CD4-positive, alpha-beta T cell treated with Interleukin-10 for 1 hour (primary cell): Measurements from ENCODE around the gene ZNF644.

Source experiments
- DNase-seq: peaks from one replicate; pipeline ENCODE4 v3.0.0-alpha.2; 2020

The ZNF644 gene

GRCh38 chr1:91020967-91021685 lies 709 bp downstream of the ZNF644 start:
- peak; percentile 85 for DNase-seq

- no peak for DNase-seq
Observed at GRCh38 chr1:91020486-91020885, 1.3 kb downstream of the ZNF644 start.

GRCh38 chr1:91018006-91018405 lies 3.8 kb downstream of the ZNF644 start:
- peak; percentile 27 for DNase-seq

GRCh38 chr1:91015794-91016550 lies 5.9 kb downstream of the ZNF644 start:
- no peak for DNase-seq

GRCh38 chr1:91015358-91015780 lies 6.5 kb downstream of the ZNF644 start:
- DNase-seq, result no peak

- DNase-seq, result no peak
Observed at GRCh38 chr1:91014475-91014874, 7.4 kb downstream of the ZNF644 start.

GRCh38 chr1:91013302-91013701 lies 8.5 kb downstream of the ZNF644 start:
- no peak for DNase-seq

- no peak for DNase-seq
Observed at GRCh38 chr1:91012196-91012595, 9.6 kb downstream of the ZNF644 start.

- no peak for DNase-seq
Observed at GRCh38 chr1:91011726-91012125, 10.1 kb downstream of the ZNF644 start.

- DNase-seq, result no peak
Observed at GRCh38 chr1:91007827-91008226, 14.0 kb downstream of the ZNF644 start.

GRCh38 chr1:91007092-91007491 lies 14.7 kb downstream of the ZNF644 start:
- no peak for DNase-seq

GRCh38 chr1:91006113-91006908 lies 15.5 kb downstream of the ZNF644 start:
- DNase-seq, result no peak

GRCh38 chr1:91005285-91005684 lies 16.6 kb downstream of the ZNF644 start:
- DNase-seq, result no peak

- no peak for DNase-seq
Observed at GRCh38 chr1:91004145-91004544, 17.7 kb downstream of the ZNF644 start.

GRCh38 chr1:90996742-90997413 lies 25.0 kb downstream of the ZNF644 start:
- DNase-seq, result no peak

- DNase-seq, result no peak
Observed at GRCh38 chr1:90995311-90995894, 26.4 kb downstream of the ZNF644 start.

- DNase-seq, result no peak
Observed at GRCh38 chr1:90994461-90994860, 27.4 kb downstream of the ZNF644 start.

- no peak for DNase-seq
Observed at GRCh38 chr1:90993245-90993644, 28.6 kb downstream of the ZNF644 start.

GRCh38 chr1:90990779-90991178 lies 31.1 kb downstream of the ZNF644 start:
- DNase-seq, result no peak

- DNase-seq, result no peak
Observed at GRCh38 chr1:90989990-90990389, 31.8 kb downstream of the ZNF644 start.

GRCh38 chr1:90989302-90989701 lies 32.5 kb downstream of the ZNF644 start:
- DNase-seq, result no peak

- no peak for DNase-seq
Observed at GRCh38 chr1:90987841-90988240, 34.0 kb downstream of the ZNF644 start.

GRCh38 chr1:90986953-90987352 lies 34.9 kb downstream of the ZNF644 start:
- no peak for DNase-seq
